GM20431 (cell line): ENCODE results near the gene PXMP2.
"Not testable (repeated sequence)": the region's sequence is repeated elsewhere in the genome, so short reads cannot be mapped to it uniquely, and the experiment has no call there.

Experiments used
- in situ Hi-C: fragments of 300-500 bp; cut with MseI, MboI; formaldehyde crosslinking; loops from one replicate; pipeline ENCODE4 v1.15.0; 2020; ENCODE audit warnings: low sequenced_read_pairs; ENCODE audit not compliant: unreplicated experiment

Gene PXMP2

DNA sequence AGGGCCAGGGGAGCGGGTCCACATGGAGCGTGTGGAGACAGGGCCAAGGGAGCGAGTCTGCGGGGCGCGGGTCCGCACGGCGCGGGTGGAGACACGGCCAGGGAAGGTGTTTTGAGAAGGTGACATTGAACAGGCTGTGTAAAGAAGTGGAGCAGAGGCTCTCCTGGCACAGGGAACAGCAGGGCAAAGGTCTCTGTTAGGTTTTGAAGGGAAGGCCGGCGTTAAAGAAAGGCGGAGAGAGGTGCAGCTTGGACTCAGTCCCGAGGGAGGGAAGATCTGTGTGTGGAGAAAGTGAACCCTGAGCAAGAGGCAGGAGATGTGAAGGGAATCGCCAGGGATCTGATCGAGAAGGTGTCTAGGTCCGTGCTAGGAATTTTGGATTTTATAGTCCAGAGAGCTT is 1.8 kb downstream of the PXMP2 start:
- in situ Hi-C loops, result no loop called here

DNA sequence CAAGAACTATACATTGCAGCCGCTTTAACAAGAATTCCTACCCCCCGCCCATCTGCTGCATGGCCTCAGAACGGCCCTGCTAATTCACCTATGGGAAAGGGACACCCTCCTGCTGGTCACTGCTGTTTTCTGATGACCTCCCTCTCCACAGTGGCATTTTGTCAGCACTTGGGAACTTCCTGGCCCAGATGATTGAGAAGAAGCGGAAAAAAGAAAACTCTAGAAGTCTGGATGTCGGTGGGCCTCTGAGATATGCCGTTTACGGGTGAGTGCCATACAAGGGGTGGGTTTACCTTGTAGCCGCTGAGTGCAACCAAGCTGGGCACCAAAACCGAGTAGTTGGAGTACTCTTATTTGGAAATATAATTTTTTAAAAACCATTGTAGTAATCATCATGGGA is 2.7 kb downstream of the PXMP2 start:
- in situ Hi-C loops, result no loop called here

GRCh38 chr12:132692030-132692429 is 4.6 kb downstream of the PXMP2 start:
- in situ Hi-C loops, result not testable (repeated sequence)

GRCh38 chr12:132694888-132695287 is 7.5 kb downstream of the PXMP2 start:
- in situ Hi-C loops, result not testable (repeated sequence)

DNA sequence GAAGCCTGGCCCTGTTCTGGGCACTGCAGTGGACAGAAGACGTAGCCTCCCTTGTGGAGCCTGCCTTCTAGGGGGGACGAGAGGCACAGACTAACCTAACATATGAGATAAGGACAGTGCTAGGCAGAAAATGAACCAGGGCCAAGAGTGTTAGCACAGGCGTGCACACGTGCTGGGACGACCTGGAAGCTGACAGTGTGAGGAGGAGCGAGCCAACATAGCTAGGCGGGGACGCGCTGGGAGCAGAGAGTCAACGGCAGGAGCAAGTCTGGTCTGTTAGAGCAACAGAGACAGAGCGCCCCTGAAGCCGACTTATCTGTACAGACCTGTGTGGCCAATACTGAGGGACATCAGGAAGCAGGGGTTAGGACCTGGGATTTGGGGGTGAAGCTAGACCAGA is 8.0 kb downstream of the PXMP2 start:
- in situ Hi-C loops, result no loop called here

GRCh38 chr12:132698341-132698740 is 11.0 kb downstream of the PXMP2 start:
- in situ Hi-C loops, result no loop called here

DNA sequence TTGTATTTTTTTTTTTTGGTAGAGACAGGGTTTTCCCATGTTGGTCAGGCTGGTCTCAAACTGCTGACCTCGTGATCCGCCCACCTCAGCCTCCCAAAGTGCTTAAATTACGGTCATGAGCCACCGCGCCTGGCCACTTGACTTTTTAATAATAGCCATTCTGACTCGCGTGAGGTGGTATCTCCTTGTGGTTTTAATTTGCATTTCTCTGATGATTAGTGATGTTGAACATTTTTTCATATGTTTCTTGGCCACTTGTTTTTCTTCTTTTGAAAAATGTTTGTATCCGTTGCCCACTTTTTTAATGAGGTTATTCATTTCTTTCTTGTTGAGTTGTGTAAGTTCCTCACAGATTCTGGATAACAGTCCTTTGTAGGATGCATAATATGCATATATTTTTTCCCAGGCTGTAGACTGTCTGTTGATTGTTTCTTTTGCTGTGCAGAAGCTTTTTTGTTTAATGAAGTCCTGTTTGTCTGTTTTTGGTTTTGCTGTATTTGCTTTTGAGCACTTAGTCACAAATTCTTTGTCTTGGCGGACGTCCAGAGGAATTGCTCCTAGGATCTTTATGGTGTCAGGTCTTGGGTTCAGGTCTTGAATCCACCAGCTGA is 12.9 kb downstream of the PXMP2 start:
- in situ Hi-C loops, result no loop called here

GRCh38 chr12:132702640-132703039 is 15.3 kb downstream of the PXMP2 start:
- in situ Hi-C loops, result no loop called here

GRCh38 chr12:132703641-132704040 is 16.3 kb downstream of the PXMP2 start:
- in situ Hi-C loops, result no loop called here

DNA sequence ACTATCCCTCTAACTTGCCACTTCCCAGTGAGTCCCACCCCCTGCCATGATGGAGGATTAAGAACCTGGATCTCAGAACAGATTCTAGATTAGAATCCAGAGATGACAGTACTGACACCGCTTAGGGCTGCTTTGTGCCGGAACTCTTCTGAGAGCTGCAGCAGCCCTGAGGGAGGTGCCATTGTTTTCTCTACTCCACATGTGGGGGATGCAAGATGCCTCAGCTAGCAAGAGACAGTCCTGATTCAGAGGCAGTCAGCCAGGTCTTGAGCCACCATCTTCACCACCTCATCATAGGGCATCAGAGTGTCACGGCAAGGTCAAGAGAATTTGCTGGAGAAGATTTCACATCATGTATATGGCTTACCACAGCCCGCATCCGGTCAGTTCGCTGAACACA is 19.9 kb downstream of the PXMP2 start:
- in situ Hi-C loops, result no loop called here

DNA sequence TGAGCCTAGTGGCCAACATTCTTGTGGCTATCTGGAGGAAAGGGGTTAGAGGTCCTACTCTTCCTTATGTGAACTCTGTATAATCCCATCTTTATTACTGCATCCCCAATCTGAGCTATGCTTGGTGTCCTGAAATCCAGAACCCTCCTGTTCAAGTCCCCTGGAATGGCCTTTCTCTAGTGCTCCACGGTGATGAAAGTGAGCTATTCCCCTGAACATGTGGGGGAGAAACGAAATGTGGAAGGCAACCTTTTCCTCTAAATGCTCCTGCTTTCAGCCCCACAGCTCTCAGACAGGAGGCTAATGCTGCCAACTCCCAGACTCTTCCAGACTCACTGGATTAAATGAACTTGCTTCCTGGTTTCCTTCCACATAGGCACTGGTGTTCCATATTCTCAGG is 20.8 kb downstream of the PXMP2 start:
- in situ Hi-C loops, result no loop called here

DNA sequence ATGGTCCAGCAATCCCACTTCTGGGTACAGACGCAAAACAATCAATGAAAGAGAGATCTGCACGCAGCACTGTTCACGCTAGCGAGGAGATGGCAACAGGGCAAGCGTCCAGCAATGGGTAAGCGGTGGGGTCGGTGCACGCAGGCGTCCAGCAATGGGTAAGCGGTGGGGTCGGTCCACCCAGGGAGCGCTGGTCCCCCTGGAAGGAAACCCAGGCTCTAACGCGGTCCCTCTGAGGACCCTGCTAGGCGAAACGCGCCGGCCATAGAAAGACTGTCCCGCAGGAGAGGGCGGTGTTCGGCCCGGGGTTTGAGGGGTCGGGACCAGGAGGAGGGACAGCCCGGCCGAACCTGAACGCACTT is 22.6 kb downstream of the PXMP2 start:
- in situ Hi-C loops, result no loop called here

DNA sequence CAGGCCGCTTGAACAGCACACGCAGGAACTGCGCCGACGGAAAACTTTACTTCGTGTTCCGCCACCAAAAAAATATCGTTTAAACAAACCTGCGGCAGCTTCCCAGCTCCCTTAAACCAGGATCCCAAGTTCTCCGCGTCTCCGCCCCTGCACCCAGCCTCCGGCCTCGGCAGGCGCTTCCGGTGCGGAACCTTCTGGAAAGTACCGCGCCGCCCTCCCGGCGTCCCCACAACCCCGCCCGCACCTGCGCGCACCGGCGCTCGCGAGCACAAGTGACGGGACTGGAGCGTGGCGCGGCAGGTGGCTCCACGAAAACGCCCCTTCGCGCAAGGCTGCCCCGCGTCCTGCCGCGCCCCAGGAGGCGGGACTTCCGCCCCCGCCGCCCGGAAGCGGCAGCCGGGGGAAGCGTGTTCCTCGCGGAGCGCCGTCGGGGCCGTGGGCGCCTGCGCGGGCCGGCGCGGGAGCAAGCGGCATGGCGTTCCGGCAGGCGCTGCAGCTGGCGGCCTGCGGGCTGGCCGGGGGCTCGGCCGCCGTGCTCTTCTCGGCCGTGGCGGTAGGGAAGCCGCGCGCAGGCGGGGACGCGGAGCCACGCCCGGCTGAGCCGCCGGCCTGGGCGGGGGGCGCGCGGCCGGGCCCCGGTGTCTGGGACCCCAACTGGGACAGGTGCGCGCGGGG is 23.2 kb downstream of the PXMP2 start, which contains the start of gene PGAM5:
Gene PGAM5, plus strand, starts transcription at position 438 of the 675 bp plus-strand sequence. Its CDS starts 35 bp downstream, at position 473.
- in situ Hi-C loops, result no loop called here

GRCh38 chr12:132711080-132711843 is 23.9 kb downstream of the PXMP2 start:
- in situ Hi-C loops, result no loop called here

- in situ Hi-C loops, result no loop called here
These were observed 25.7 kb downstream of the PXMP2 start for GRCh38 chr12:132713123-132713522.

- in situ Hi-C loops, result no loop called here
These were observed 28.5 kb downstream of the PXMP2 start for GRCh38 chr12:132715874-132716273.

DNA sequence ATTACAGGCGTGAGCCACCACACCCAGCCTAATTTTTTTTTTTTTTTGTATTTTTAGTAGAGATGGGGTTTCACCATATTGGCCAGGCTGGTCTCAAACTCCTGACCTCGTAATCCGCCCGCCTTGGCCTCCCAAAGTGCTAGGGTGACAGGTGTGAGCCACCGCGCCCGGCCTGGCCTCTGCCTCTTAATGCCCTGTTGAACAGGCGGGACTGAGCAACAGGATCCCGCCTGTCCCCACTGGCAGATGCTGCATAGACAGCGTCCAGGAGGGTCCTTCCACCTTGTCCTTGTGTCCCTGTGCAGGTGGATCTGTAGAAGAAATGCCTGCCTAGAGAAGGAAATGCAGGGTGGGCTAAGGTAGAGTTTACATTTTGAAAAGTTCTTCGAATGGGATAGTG is 29.0 kb downstream of the PXMP2 start:
- in situ Hi-C loops, result no loop called here

DNA sequence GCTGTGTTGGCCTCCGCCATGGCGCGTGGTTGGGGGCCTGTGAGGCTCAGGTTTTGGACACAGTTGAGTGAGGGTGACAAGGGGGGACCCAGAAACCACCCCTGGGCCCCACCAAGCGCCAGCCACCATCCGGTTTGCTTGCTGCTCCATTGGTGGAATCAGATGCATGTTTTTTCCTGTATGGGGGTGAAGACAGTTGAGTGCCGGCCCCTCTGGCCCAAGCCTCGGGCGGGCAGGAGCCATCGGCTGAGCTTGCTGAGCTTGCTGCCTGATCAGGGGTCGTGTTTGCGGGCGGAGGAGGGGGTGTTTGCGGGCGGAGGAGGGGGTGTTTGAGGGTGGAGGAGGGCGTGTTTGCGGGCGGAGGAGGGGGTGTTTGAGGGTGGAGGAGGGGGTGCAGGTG is 29.6 kb downstream of the PXMP2 start:
- in situ Hi-C loops, result no loop called here

- in situ Hi-C loops, result no loop called here
These were observed 30.4 kb downstream of the PXMP2 start for GRCh38 chr12:132717531-132718387.

GRCh38 chr12:132718644-132719043 is 31.3 kb downstream of the PXMP2 start:
- in situ Hi-C loops, result no loop called here
